Gastroesophageal sphincter (tissue), 3 donors: ENCODE results near the gene GDA.

ENCODE experiments used
- POLR2A ChIP-seq, 2 donors: fragments of 450-650 bp; IDR thresholded peaks; one replicate each; pipeline ENCODE4 v1.6.1; 2017; ENCODE audit warnings: antibody characterized with exemption in 2 of 2, mild to moderate bottlenecking in 2 of 2, moderate library complexity in 1 of 2
- TF ChIP-seq, protein P1 (sequence below), 4 experiments: fragments of 200-600 bp in 2 of 4; fragments of 450-650 bp in 2 of 4; sonication (generic) in 1 of 4; IDR thresholded peaks; one replicate each; pipeline ENCODE4 v1.5.1; 2017 to 2019; ENCODE audit warnings: antibody characterized with exemption in 4 of 4, mild to moderate bottlenecking in 2 of 4, moderate library complexity in 2 of 4

DNA sequence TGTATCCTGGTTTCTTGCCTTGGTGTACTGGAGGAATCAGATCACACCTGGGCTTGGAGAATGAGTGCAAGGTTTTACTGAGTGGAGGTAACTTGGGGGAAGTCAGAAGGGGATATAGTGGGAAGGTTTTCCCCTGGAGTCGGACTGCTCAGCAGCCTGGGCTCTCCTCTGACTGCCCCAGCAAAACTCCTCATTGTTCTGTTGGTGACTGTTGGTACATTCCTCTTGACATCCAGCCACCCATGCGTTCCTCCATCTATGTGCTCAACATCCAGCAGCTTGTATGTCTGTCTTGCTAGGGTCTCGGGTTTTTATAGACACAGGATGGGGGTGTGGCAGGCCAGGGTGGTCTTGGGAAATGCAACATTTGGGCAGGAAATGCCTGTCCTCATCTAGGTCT lies 119.7 kb downstream of the GDA start:
- TF ChIP-seq, protein P1, sequence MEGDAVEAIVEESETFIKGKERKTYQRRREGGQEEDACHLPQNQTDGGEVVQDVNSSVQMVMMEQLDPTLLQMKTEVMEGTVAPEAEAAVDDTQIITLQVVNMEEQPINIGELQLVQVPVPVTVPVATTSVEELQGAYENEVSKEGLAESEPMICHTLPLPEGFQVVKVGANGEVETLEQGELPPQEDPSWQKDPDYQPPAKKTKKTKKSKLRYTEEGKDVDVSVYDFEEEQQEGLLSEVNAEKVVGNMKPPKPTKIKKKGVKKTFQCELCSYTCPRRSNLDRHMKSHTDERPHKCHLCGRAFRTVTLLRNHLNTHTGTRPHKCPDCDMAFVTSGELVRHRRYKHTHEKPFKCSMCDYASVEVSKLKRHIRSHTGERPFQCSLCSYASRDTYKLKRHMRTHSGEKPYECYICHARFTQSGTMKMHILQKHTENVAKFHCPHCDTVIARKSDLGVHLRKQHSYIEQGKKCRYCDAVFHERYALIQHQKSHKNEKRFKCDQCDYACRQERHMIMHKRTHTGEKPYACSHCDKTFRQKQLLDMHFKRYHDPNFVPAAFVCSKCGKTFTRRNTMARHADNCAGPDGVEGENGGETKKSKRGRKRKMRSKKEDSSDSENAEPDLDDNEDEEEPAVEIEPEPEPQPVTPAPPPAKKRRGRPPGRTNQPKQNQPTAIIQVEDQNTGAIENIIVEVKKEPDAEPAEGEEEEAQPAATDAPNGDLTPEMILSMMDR (IDR thresholded peaks at IDR 0.05) = no peak
- no peak for TF ChIP-seq POLR2A (IDR thresholded peaks at IDR 0.05)
